Activated naive CD4-positive, alpha-beta T cell treated with anti-CD3 and anti-CD28 coated beads, Interleukin-2, amount 50 U/mL, for 24 hours (primary cell): ENCODE results near the gene AHNAK.
"Not testable (repeated sequence)": the region's sequence is repeated elsewhere in the genome, so short reads cannot be mapped to it uniquely, and the experiment has no call there.

ENCODE experiments used
- H3K27ac Mint-ChIP-seq: one replicate; pipeline ENCODE4 v1.8.0; 2021; ENCODE audit warnings: mild to moderate bottlenecking, mixed read lengths
- H3K27me3 Mint-ChIP-seq: one replicate; pipeline ENCODE4 v1.8.0; 2021; ENCODE audit warnings: mixed read lengths
- H3K36me3 Mint-ChIP-seq: one replicate; pipeline ENCODE4 v1.8.0; 2021; ENCODE audit warnings: mixed read lengths
- H3K4me1 Mint-ChIP-seq: one replicate; pipeline ENCODE4 v1.8.0; 2021; ENCODE audit warnings: mixed read lengths
- H3K4me3 Mint-ChIP-seq: one replicate; pipeline ENCODE4 v1.8.0; 2021; ENCODE audit warnings: mild to moderate bottlenecking, mixed read lengths
- H3K9me3 Mint-ChIP-seq: one replicate; pipeline ENCODE4 v1.8.0; 2021; ENCODE audit warnings: mixed read lengths

The AHNAK gene

GRCh38 chr11:62394825-62395538 lies 151.6 kb downstream of the AHNAK start:
- Mint-ChIP-seq H3K27ac (no peak overlapping the region), H3K36me3 (no peaks in the 10 kb centered on the region), H3K4me3 (no peak overlapping the region), H3K4me1 (peaks cover 24% of the 10 kb centered on the region), H3K9me3 (no peaks in the 10 kb centered on the region), H3K27me3 (no peaks in the 10 kb centered on the region)

DNA sequence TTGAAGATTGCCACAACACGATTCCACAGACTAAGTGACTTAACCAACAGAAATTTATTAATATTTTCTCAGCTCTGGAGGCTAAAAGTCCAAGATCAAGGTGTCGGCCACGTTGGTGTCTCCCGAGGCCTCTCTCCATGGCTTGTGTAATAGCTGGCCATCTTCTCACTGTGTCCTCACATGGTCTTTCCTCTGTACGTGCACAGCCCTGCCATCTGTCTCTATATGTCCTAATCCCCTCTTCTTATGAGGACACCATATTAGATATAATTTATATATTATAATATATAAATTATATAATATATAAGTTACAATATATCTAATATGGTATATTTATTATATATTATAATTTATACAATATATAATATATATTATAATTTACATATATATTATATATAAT lies 152.9 kb downstream of the AHNAK start:
- Mint-ChIP-seq H3K9me3 (no peaks in the 10 kb centered on the region), H3K27ac (no peak overlapping the region), H3K4me1 (peaks cover 12% of the 10 kb centered on the region), H3K36me3 (no peaks in the 10 kb centered on the region), H3K27me3 (no peaks in the 10 kb centered on the region), H3K4me3 (no peak overlapping the region)

DNA sequence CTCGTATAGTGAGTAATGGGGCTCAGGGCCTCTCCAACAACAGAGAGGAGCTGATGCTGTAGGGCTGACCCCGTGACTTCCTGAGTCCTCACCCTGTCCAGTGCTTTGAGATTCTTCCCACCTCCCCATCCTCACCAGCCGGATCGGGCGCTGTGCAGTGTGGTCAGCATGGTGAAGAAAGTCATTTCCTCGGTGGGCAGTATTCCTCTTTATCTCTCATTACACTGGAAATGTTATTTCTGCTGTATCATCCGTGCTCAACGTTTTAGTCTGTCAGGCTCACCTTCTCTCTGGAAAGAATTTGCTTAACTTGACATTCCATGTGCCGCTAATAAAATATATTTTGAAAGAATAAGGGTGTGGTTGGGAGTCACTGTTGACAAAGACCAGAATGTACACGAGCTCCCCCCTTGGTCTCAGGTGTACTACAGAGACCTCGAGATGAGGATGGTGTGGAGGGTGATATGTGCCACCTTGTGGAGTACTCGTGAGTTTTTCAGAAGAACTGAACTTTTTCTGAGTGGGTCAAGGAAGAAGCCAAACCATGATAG lies 153.5 kb downstream of the AHNAK start:
- Mint-ChIP-seq H3K9me3 (no peaks in the 10 kb centered on the region), H3K27ac (peak overlapping the region; percentile 19), H3K27me3 (no peaks in the 10 kb centered on the region), H3K4me1 (peaks cover 6% of the 10 kb centered on the region), H3K36me3 (no peaks in the 10 kb centered on the region), H3K4me3 (peak overlapping the region; percentile 7)

DNA sequence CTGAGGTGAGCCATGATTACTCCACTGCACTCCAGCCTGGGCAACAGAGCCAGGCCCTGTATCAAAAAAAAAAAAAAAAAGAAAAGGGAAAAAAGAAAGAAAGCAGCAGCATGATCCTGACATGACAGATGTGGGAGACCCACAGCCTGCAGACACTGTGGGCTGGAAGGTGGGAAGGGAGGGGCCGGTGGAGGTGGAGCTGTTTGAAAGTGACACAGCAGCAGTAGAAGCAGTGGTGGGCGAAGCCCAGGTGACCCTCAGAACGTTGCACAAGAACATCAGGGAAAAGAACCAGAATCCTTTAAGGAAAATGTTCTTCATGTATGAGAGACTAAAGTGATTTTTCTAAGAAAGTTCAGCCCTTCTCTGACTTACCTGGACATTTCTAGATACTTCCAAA lies 154.1 kb downstream of the AHNAK start:
- no peaks in the 10 kb centered on the region for H3K36me3 Mint-ChIP-seq
- no peak overlapping the region for H3K4me3 Mint-ChIP-seq
- peaks cover 6% of the 10 kb centered on the region for H3K4me1 Mint-ChIP-seq
- H3K9me3 Mint-ChIP-seq: no peaks in the 10 kb centered on the region
- peak overlapping the region; percentile 5 for H3K27ac Mint-ChIP-seq
- H3K27me3 Mint-ChIP-seq: no peaks in the 10 kb centered on the region

- Mint-ChIP-seq H3K27ac (peak overlapping the region; percentile 5), H3K4me3 (no peak overlapping the region), H3K9me3 (no peaks in the 10 kb centered on the region), H3K4me1 (peaks cover 9% of the 10 kb centered on the region), H3K27me3 (no peaks in the 10 kb centered on the region), H3K36me3 (no peaks in the 10 kb centered on the region)
Observed at GRCh38 chr11:62391642-62392425, 154.8 kb downstream of the AHNAK start.

DNA sequence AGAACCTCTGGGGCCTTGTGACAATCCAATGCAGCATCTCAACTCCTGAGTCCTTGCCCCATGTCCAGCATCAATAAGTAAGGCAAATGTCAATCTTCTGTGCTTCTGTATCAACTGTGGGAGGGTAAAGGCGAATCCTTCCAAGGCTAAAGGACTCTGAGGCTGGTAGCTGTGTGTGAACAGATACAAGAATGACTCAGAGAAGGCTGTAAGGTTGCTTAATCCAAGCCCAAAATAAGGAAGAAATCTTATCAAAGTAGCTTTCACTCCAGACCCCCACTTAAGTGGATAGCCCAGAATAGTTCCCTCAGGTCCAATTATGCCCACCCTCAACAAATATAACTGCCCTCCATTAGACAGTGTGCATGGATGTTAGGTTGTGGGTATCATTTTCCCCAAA lies 155.9 kb downstream of the AHNAK start:
- H3K4me3 Mint-ChIP-seq: no peak overlapping the region
- no peak overlapping the region for H3K27ac Mint-ChIP-seq
- H3K4me1 Mint-ChIP-seq: peaks cover 13% of the 10 kb centered on the region
- H3K27me3 Mint-ChIP-seq: no peaks in the 10 kb centered on the region
- H3K36me3 Mint-ChIP-seq: no peaks in the 10 kb centered on the region
- no peaks in the 10 kb centered on the region for H3K9me3 Mint-ChIP-seq

DNA sequence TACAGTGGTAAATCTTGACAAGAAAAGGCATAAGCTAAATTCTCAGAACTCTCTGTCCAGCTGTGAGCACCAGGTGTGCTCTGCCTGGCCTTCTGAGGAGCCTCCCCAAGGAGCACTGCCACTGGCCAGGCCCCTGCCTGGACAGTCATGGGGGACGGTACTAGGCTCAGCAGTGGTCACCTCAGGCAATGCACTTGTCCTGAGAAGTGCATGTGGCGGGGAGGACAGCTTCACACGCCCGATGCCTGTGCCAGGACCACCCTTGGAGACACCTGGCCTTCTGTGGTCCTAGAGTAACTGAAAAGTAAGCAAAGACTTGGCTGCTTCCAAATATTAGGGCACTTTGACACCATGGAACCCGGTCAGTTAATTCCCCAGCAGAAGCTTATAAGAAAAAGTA lies 156.4 kb downstream of the AHNAK start:
- H3K4me1 Mint-ChIP-seq: peaks cover 13% of the 10 kb centered on the region
- H3K27ac Mint-ChIP-seq: no peak overlapping the region
- no peaks in the 10 kb centered on the region for H3K36me3 Mint-ChIP-seq
- H3K27me3 Mint-ChIP-seq: no peaks in the 10 kb centered on the region
- no peaks in the 10 kb centered on the region for H3K9me3 Mint-ChIP-seq
- no peak overlapping the region for H3K4me3 Mint-ChIP-seq

- Mint-ChIP-seq H3K4me3 (no peak overlapping the region), H3K27me3 (no peaks in the 10 kb centered on the region), H3K27ac (no peak overlapping the region), H3K36me3 (no peaks in the 10 kb centered on the region), H3K9me3 (no peaks in the 10 kb centered on the region), H3K4me1 (peaks cover 9% of the 10 kb centered on the region)
Observed at GRCh38 chr11:62388999-62389398, 157.6 kb downstream of the AHNAK start.

DNA sequence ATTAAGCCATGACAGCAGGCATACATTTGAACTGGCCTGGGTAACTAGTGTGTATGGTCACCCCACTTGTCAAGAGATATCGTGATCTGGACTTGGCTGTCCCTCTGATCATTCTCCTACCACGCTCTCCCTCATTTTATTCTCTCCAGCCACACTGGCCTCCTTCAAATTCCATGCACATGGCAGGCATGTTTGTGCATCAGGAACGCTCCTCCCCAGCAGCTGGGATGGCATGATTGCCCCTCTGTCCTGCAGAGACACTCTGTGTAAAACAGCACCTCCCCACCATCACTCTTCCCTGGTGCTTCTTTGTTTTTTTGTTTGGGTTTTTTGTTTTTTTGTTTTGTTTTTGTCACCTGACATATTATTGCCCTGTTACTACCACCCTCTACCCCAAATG lies 159.2 kb downstream of the AHNAK start:
- Mint-ChIP-seq H3K27ac (no peak overlapping the region), H3K36me3 (no peaks in the 10 kb centered on the region), H3K9me3 (no peaks in the 10 kb centered on the region), H3K27me3 (no peaks in the 10 kb centered on the region), H3K4me1 (peaks cover 9% of the 10 kb centered on the region), H3K4me3 (no peak overlapping the region)

DNA sequence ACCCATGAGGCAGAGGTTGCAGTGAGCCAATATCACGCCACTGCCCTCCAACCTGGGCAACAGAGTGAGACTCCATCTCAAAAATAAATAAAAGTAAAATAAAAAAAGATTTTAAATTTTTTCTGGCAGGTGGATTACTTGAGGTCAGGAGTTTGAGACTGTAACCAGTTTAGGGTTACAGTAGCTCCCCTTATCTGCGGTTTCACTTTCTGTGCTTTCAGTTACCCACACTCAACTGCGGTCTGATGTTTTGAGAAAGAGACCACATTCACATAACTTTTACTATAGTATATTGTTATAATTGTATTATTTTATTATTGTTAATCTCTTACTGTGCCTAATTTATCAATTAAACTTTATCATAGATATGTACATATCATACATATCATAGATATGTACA lies 160.5 kb downstream of the AHNAK start:
- H3K36me3 Mint-ChIP-seq, H3K27me3 Mint-ChIP-seq, H3K9me3 Mint-ChIP-seq, H3K4me3 Mint-ChIP-seq, H3K27ac Mint-ChIP-seq: not testable (repeated sequence)
- peaks cover 10% of the 10 kb centered on the region for H3K4me1 Mint-ChIP-seq

- Mint-ChIP-seq H3K27ac (no peak overlapping the region), H3K27me3 (no peaks in the 10 kb centered on the region), H3K4me1 (peaks cover 16% of the 10 kb centered on the region), H3K4me3 (no peak overlapping the region), H3K36me3 (no peaks in the 10 kb centered on the region), H3K9me3 (no peaks in the 10 kb centered on the region)
Observed at GRCh38 chr11:62383822-62384221, 162.8 kb downstream of the AHNAK start.
